ENCODE data around the gene KLRK1.
"Not testable (repeated sequence)": the region's sequence is repeated elsewhere in the genome, so short reads cannot be mapped to it uniquely, and the experiment has no call there.

GRCh38 chr12:10371893-10372535 is 17.8 kb downstream of the KLRK1 start:
- not testable (repeated sequence) for TF ChIP-seq CTCF (conservative IDR thresholded peaks at IDR 0.05 in 1 of 2, IDR thresholded peaks at IDR 0.05 in 1 of 2; ENCODE audit: extremely low read depth in 1 of 2, insufficient read depth in 1 of 2, low read depth in 1 of 2, low read length in 2 of 2); EZH2 (IDR thresholded peaks at IDR 0.05; ENCODE audit: borderline replicate concordance, low read length)
